ENCODE data around the gene LCE3D.
"Not testable (repeated sequence)": the region's sequence is repeated elsewhere in the genome, so short reads cannot be mapped to it uniquely, and the experiment has no call there.

The LCE3D gene, protein sequence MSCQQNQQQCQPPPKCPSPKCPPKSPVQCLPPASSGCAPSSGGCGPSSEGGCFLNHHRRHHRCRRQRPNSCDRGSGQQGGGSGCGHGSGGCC

DNA sequence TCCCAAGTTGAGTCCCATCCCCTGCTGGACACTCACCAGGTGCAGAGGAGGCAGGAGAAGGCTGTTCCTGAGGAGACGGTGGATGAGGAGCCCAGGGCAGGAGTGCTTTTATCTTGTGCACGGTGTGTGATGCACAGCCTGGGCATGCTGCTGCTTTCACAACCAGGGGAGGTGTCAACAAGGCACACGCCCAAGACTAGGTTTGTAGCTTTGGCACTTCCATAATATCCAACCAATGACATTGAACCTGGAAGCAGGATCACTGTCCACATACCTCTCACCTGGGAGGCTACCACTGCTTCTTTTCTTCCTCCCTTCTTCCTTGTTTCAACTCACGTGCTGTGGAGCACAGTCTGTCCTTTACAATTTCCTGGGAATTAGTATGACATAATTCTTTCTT lies at the start of gene LCE3D:
TSS of gene LCE3D (minus strand) at position 84 of the 400 bp plus-strand sequence. CDS start 580 bp downstream, outside the sequence.
- DNase-seq = no peak

DNA sequence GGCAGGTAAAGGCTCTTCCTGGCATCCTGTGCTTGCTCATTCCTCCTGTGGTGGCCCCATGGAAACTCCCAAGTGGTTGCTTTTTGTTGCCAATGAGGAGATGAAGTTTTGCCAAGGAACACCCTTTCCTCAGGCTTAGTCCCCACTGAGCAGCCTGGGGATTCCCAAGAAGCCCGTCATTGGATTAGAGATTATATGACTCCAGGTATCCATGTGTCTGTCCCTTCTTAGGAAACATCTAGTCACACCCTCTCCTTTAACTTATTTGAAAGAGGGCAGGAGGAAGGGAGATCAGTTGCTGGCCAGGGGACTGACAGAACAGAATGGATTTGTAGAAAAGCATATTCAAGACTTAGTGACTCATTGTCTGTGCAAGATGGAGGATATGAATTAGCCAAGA lies 46.4 kb upstream of the LCE3D start:
- DNase-seq = no peak

DNA sequence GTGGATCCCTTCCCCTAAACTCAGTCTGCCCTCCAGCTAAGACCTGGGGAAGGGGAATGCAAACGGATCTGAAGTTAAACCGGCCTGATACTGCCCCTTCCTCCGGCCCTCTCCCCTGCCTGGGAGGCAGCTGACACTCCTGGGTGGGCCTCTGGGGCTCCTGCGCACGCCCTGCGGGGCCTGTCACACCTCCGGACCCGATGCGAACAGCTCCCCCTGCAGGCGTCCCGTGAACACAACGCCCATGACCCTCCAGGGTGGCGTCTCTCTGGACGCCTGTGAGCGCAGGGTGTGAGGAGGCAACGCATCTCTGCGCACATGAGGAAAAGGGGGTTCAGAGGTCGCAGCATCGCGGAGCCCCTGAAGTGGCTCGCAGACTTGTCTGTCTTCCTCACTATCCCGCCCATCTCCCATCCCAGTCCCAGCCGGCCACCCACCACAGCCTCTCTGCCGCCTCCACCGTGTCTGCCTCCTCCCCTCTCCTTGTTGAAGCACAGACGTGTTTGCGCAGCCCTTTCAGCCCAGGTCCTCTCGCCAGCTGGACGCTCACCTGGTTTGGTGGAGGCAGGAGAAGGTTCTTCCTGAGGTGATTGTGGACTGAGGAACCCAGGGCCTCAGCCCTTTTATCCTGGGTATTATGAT lies 43.0 kb upstream of the LCE3D start:
- DNase-seq = no peak

DNA sequence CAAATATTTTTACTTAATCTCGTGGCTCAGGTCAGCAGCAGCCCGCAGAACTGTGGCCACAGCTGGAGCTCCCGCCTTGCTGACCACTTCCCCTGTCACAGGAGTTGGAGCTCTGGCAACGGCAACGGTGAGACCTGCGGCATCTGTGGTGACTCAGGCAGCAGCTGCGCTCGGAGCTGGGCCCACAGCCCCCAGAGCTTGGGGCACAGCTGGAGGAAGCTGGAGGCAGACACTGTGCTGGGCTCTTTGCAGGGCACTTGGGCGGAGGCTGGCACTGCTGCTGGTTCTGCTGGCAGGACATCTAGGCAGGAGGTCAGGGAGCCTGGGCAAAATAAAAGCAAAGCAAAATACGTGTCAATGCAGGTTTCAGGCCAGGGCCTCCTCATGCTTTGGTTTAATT lies 42.5 kb upstream of the LCE3D start, which contains the start of gene LCE3A:
TSS of gene LCE3A (minus strand) at position 301 of the 400 bp plus-strand sequence. CDS start at position 301, 0 bp downstream.
- DNase-seq = no peak

DNA sequence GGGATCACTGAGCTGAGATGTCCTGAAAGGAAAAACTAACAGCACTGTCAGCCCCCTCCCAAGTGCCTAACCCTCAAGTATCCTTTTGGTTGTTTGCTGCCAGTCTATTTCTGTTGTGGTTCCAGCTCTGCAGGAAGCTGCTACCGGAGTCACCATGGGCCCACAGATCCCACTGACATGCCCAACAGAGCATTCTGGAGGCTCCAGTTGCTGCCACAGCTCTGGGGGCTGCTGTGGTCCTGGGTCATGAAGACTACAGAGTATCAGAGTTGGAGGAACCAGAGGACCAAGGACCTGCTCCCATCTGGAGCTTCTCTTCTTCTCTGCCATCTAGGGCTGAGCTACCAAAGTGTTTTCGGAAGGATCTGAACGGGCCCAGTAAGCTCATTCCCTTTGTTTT lies 41.7 kb upstream of the LCE3D start:
- DNase-seq = no peak

DNA sequence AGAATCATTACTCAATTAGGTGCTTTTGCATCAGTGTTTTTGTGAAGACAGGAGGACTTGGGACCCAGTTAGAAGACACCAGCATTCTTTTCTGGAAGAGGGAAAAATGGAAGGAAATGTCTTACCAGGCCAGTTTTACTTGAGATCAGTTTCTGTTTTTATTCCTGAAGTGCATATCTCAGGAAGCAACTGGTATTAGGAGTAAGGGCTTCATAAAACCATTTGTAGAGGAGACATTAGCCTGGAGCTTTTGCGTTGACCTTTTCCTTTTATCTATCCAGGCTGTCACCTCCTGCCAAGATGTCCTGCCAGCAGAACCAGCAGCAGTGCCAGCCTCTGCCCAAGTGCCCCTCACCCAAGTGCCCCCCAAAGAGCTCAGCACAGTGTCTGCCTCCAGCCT lies 33.2 kb upstream of the LCE3D start, which contains the start of gene LCE3B:
TSS of gene LCE3B (plus strand) at position 301 of the 400 bp plus-strand sequence. CDS start at position 301, 0 bp downstream.
- DNase-seq = no peak

DNA sequence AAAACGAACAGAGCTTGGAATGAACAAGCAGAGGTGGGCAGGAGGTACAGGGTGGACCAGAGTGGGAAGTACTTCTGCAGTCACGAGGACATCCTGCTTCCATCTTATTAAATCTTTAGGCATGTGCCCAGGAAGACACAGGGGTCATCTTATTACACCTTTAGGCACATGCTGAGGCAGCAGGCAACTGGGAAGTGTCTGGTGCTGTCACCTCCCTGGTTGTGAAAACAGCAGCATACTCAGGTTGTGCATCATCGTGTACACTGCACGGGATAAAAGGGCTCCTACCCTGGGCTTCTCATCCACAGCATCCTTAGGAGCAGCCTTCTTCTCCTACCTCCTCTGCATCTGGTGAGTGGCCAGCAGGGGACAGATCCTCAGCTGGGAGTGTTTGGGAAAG lies 19.6 kb upstream of the LCE3D start, which contains the start of gene LCE3C:
TSS of gene LCE3C (plus strand) at position 301 of the 400 bp plus-strand sequence. CDS start 498 bp downstream, outside the sequence.
- DNase-seq = no peak

DNA sequence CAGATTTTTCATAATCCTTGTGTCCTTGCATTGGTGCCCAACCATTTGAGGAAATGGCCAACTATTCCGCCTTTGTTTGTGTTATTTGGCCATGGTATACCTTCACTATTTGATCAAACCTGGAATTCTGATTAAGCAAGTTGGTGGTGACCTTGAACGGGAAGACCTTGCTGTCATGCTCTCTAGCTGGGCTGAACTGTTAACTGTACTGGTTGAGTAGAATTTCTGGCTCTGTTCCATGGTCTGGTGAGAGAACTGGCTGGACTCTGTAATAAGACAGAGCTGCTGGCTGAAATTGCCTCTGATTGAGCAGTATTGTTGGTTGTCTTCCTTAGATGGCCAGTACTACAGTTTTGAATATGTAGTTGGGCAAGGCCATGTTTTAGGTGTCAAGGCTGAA lies 16.7 kb upstream of the LCE3D start:
- no peak for DNase-seq

DNA sequence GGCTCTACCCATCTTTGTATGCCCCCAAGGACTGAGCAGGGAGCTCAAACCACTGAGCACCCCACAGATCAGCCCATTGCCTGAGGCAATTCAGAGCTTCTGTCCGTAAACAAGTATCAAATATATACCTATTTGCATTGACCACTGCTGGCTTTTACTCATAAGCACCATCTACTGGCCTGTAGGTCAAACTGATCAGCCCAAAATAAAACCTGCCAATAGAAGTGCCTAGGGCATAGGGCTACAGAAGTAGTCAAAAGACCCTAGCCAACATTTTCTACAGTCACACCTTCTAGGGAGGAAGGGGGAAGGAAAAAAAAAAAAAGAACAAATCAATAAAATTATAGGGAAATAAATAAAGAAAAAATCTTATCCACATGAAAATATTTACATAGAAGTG lies 5.3 kb upstream of the LCE3D start:
- no peak for DNase-seq

DNA sequence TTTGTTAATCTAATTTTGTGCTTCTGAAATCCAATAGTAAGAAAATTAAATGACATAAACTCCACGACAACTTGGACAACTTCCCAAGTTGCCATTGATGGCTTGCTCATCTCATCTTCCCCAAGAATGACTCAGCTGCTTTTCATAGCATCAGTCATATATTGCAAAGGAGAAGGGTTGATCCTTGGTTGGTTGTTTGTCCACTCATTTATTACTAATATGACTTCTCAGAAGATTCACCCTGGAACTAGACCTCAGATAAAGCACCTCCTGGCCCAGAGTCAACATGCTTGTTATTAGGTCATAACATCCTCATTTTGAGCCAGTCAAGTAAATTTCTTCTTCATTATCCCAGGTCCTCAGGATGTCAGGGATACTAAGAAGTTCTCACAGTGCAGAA lies 2.3 kb upstream of the LCE3D start:
- DNase-seq = no peak

DNA sequence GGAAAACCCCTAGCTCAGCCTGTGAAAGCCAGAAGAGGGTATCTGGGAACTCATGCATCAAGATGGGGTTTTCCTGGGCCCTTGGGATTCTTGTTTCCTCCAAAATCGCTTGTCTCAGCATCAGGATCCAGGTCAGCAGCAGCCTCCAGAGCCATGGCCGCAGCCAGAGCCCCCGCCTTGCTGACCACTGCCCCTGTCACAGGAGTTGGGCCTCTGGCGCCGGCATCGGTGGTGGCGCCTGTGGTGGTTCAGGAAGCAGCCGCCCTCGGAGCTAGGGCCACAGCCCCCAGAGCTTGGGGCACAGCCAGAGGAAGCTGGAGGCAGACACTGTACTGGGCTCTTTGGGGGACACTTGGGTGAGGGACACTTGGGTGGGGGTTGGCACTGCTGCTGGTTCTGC lies 790 bp downstream of the LCE3D start:
- not testable (repeated sequence) for DNase-seq

DNA sequence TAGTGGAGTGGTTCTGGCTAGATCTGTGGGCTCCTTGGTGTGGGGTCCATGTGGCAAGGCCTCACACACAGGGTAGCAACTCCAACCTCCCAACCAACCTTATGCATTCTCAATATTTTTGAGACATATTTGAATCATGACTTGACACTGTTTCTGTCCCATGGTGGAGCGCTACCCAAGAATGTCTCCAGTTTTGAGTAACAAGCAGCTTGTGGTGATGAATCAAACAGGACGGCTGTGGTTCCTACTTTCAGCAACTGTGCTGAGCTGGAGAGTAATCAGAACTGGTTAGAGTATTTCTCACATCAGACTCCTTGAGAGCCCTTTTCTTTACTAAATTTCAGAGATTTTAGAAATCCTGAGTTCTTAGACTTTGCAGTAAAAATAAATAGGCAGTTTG lies 3.1 kb downstream of the LCE3D start:
- DNase-seq = no peak

DNA sequence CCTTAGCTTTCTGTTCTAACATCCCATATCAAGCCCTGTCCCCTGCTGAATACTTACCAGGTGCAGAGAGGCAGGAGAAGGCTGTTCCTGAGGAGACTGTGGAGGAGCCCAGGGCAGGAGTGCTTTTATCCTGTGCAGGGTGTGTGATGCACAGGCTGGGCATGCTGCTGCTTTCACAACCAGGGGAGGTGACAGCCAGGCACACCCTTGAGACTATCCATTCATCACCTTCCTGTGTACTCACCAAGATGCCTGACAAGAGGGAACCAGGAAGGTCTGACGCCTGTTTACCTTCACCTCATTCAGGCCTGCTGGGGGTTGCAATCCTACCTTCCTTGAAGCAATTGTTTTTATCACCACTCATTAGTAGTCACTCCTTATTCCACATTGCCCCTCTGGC lies 13.6 kb downstream of the LCE3D start, which contains the start of gene LCE3E:
TSS of gene LCE3E (minus strand) at position 100 of the 400 bp plus-strand sequence. CDS start 572 bp downstream, outside the sequence.
- no peak for DNase-seq

DNA sequence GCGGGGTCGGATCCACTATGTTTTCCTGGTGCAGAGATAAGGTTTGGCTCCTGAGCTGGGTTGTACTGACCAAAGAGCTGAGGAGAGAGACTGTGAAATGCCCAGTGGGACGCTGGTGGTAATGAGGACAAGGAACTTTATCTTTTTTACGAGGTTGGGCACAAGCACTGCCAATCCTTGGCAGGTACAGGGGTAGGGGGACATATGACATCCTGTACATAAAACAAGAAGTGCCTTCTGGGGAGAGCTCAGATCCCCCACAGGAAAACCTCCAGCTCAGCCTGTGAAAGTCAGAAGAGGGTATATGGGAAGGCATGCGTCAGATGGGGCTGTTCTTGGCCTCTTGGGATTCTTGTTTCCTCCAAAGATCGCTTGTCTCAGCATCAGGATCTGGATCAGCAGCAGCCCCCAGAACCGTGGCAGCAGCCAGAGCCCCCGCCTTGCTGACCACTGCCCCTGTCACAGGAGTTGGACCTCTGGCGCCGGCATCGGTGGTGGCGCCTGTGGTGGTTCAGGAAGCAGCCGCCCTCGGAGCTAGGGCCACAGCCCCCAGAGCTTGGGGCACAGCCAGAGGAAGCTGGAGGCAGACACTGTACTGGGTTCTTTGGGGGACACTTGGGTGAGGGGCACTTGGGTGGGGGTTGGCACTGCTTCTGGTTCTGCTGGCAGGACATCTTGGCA lies 14.6 kb downstream of the LCE3D start:
- DNase-seq = no peak

DNA sequence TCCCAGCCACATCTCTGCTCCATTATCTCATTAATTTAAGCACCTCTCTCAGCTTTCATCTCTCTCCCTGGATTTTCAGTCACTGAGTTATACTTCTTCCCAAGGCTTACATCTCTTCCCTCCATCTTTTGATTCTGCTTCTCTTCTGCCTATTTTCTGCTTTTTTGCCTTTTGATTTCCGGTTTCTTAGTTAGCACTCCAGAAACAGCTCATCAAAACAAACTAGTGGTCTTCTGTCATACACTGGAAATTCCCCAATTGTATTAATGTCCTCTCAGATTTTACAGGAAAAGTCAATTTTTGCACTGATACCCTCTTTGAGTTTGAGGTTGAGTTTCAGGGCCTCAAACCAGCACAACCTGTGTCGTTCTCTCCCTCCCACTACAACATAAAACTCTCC lies 15.2 kb downstream of the LCE3D start:
- no peak for DNase-seq

DNA sequence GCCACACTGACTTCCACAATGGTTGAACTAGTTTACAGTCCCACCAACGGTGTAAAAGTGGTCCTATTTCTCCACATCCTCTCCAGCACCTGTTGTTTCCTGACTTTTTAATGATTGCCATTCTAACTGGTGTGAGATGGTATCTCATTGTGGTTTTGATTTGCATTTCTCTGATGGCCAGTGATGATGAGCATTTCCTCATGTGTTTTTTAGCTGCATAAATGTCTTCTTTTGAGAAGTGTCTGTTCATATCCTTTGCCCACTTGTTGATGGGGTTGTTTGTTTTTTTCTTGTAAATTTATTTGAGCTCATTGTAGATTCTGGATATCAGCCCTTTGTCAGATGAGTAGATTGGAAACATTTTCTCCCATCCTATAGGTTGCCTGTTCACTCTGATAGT lies 32.0 kb downstream of the LCE3D start:
- not testable (repeated sequence) for DNase-seq

DNA sequence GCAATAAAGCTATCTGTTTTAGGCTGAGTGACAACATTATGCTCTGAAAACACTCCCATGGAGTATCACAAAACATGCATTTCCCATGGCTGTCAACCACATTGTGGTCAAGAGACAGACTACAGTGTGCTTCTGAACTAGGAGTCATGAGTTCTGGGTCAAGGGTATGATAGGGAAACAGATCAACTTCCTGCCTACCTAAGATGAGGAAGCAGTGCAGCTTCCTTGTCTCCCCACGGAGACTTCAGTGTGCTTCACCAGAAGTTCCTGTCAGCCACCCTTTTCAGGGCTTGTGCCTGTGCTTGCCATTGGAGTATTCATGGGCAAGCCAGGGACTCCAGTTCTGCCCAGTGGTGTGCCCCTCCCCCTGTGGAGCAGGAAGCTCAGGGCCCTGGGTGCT lies 33.6 kb downstream of the LCE3D start:
- no peak for DNase-seq

DNA sequence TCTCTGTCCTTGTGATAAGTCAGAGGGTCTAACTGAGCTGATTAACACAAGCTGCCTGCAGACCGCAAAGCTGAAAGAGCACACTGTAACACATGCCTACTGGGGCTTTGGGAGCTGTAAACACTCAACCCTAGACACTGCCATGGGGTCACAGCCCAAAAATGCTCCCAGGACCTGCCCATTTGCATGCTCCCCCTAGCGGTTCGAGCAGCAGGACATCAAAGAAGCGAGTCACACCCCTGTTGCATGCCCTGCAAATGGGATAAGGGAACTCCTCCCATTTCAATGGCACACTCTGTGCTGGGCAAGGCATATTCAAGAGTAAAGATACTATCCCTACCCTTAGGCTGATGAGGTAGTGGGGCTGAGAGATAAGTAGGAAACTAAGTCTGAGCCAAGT lies 36.5 kb downstream of the LCE3D start:
- DNase-seq = no peak

DNA sequence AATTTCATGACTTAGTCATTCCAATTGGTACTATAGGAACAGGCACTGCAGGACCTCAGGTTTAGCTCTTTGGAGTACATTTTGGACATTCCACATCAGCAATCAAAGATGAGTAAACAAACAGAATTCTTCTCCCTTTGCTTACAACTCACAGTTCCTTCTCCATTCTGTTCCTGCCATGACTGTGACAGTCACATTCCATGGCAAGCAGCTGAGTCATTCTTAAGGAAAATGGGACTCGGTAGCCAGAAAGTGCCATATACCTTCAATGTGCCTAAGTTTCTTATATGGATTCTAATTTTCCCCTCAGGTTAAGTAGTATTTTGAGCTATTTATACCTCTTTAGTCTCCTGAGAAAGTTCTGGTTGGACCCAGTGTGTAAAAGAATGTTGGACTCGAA lies 40.4 kb downstream of the LCE3D start:
- DNase-seq = no peak

DNA sequence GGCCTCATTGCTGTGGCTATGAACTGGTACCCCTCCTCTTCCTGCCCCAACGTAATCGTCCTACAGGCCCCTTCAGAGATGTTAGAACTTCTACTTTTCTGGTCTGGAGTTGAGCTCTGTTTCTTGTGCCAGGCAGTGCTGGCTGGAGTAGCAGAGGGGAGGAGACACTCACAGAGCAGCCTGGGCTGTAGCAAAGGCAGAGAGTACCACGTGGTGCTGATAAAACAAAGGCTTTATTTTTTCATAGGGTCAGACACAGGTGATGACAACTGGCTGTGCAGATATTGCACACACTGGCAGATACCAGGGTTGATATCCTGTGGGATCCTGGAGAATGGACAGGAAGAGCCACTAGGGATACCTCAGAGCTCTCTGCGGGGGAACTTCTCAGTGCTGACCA lies 42.8 kb downstream of the LCE3D start:
- no peak for DNase-seq

DNA sequence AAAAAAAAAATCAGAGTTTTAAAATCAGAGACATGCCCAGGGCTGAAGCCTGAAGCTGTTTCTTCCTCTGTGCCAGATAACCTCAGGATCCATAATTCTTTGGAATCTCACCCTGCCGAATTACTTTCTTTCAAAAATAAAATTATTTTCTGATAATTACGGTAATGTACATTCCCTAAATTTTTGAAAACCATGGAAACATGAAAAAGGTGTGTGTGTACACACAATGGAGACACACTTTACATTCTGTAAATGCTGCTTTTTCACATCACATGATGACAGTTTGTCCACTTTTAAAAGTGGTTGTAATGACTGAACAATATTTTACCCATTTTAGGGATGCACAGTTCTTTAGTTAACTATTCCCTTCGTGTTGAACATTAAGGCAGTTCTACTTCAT lies 44.5 kb downstream of the LCE3D start:
- no peak for DNase-seq

DNA sequence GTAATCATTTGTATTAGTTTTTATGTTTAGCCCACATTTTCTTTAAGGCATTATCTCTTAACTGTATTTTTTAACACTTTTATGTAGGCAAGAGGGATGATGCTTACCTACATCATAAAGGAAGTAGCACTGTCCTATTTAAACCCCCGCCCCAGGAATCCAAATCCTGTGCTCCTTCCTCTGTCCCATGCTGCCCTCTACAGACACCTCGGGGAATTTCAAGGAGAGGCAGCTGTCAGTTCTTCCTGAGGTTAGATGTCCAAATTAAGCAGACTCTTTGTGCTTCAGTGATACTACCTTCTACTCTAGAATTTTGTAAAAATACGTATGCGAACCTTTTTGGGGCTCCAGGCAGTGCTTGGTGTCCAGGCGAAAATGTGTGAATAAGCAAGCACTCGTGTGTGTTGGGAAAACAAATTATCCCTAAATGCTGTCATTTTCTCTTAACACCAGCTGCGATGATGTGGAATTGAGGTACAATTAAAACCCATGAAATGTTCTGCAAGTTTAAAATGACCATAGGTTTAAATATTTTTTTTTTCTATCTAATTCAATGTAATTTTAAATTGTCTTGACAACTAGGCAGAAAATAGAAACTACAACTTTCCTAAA lies 46.9 kb downstream of the LCE3D start:
- DNase-seq = no peak

All from activated CD4-positive, alpha-beta T cell treated with anti-CD3 and anti-CD28 coated beads, Interleukin-2, amount 50 U/mL, for 1 hour (primary cell).